ENCODE data around the gene TFPT. TPM values are rescaled to one million over a fixed set of nuclear protein-coding genes. Genes with fewer than 3 reads are reported as not detected.

Gene TFPT
- total and polyA plus RNA-seq, 2 donors (not counting 3 experiments of a cell fraction or from before 2014, with no cell fraction given): 28.3 to 32.1 TPM

- dilution Hi-C loops (cut with MboI; ENCODE audit: extremely low pct_ligation_motif_present, low sequenced_read_pairs) (no loop called here), intact Hi-C loops (cut with micrococcal nuclease) (loop anchor here (1.0 to 2.0 kb wide), 7 partner anchors 21 to 296 kb away; partner anchors contain the start of genes LENG1, MYADM, NDUFA3 and PRPF31)
- Histone ChIP-seq H4K20me1 (replicated peaks; ENCODE audit: control insufficient read depth, extremely low read depth, insufficient read depth, low read length) (no peaks in the 10 kb centered on the region), H3K9ac (replicated peaks; ENCODE audit: extremely low read depth, insufficient read depth, low read length) (peak within 1 kb of the TSS; percentile 94), H3K36me3 (ENCODE audit: control insufficient read depth in 2 of 2, extremely low read depth in 1 of 2, insufficient read depth in 2 of 2, low read length in 2 of 2) (peaks cover 6 to 7% of the 10 kb centered on the region in 2 experiments), H3K4me2 (ENCODE audit: insufficient read depth, low read length) (peak within 1 kb of the TSS; percentile 94), H3K9me1 (replicated peaks; ENCODE audit: control insufficient read depth, extremely low read depth, insufficient read depth, low read length) (no peaks in the 10 kb centered on the region), H3K9me3 (replicated peaks; ENCODE audit: control insufficient read depth, insufficient read depth, low read length) (no peaks in the 10 kb centered on the region), H3K4me1 (ENCODE audit: control insufficient read depth, extremely low read depth, insufficient read depth, low read length) (peaks cover 17% of the 10 kb centered on the region), H3K4me3 (replicated peaks in 1 of 3; ENCODE audit: insufficient read depth in 1 of 3, low read depth in 1 of 3, low read length in 3 of 3) (peak within 1 kb of the TSS; percentile 66 to 98 (median 69)), H3K27me3 (ENCODE audit: control insufficient read depth in 2 of 2, insufficient read depth in 2 of 2, low read length in 2 of 2) (no peaks in the 10 kb centered on the region), H3K27ac (ENCODE audit: insufficient read depth, low read depth, low read length) (peak within 1 kb of the TSS; percentile 71), H2AFZ (ENCODE audit: low read depth, low read length) (peak within 1 kb of the TSS; percentile 94), H3K79me2 (ENCODE audit: control insufficient read depth, insufficient read depth, low read length) (peaks cover 48% of the 10 kb centered on the region)
- POLR2A ChIA-PET: interaction anchor here (0.5 to 1.7 kb wide), 10 partner anchors 14 to 270 kb away, joined by 3 to 13 read pairs (median 6); partner anchors contain the start of genes MBOAT7, MYADM, PRPF31 and RPS9
- DNase-seq (ENCODE audit: low read depth, low spot score) (no peak), FAIRE-seq (no peak)
- CTCF ChIA-PET: interaction anchor here (0.9 to 1.7 kb wide), 12 partner anchors 10 to 345 kb away, joined by 3 to 12 read pairs (median 6); partner anchors contain the start of gene LENG1
- no TSS peak for BruUV-seq (replicated peaks)
- TF ChIP-seq FOS (IDR thresholded peaks at IDR 0.05; ENCODE audit: borderline replicate concordance, insufficient read depth, low read length) (no peak), GATA2 (IDR thresholded peaks at IDR 0.05; ENCODE audit: insufficient read depth, insufficient read length, low read depth, low read length) (no peak), POLR2AphosphoS5 (IDR thresholded peaks at IDR 0.05; ENCODE audit: insufficient read depth, low read depth, low read length) (peak; percentile 84), POLR2A (IDR thresholded peaks at IDR 0.05; ENCODE audit: low read depth, low read length) (peak; percentile 72), EZH2 (IDR thresholded peaks at IDR 0.05; ENCODE audit: borderline replicate concordance, low read depth, low read length, severe bottlenecking) (no peak), MYC (IDR thresholded peaks at IDR 0.05; ENCODE audit: low read depth, low read length) (no peak), JUN (IDR thresholded peaks at IDR 0.05; ENCODE audit: borderline replicate concordance, insufficient read depth, insufficient read length, low read depth) (no peak)
- TF ChIP-seq, protein P1, sequence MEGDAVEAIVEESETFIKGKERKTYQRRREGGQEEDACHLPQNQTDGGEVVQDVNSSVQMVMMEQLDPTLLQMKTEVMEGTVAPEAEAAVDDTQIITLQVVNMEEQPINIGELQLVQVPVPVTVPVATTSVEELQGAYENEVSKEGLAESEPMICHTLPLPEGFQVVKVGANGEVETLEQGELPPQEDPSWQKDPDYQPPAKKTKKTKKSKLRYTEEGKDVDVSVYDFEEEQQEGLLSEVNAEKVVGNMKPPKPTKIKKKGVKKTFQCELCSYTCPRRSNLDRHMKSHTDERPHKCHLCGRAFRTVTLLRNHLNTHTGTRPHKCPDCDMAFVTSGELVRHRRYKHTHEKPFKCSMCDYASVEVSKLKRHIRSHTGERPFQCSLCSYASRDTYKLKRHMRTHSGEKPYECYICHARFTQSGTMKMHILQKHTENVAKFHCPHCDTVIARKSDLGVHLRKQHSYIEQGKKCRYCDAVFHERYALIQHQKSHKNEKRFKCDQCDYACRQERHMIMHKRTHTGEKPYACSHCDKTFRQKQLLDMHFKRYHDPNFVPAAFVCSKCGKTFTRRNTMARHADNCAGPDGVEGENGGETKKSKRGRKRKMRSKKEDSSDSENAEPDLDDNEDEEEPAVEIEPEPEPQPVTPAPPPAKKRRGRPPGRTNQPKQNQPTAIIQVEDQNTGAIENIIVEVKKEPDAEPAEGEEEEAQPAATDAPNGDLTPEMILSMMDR (IDR thresholded peaks at IDR 0.05; ENCODE audit: extremely low read depth in 1 of 2, insufficient read depth in 1 of 2, low read depth in 1 of 2, low read length in 2 of 2): peak in 1 of 2 donors; percentile 10
- TF ChIP-seq, protein P2, sequence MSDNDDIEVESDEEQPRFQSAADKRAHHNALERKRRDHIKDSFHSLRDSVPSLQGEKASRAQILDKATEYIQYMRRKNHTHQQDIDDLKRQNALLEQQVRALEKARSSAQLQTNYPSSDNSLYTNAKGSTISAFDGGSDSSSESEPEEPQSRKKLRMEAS (IDR thresholded peaks at IDR 0.05; ENCODE audit: insufficient read depth, insufficient read length): no peak
Measured at GRCh38 chr19:54137699-54138488, 22.4 kb upstream of the TFPT start, which contains the start of gene CNOT3. Gene CNOT3, plus strand, starts transcription at chr19:54137762. Its CDS starts 5,217 bp downstream, at chr19:54142979.

Data from endothelial cell of umbilical vein (primary cell).